NCI-H1048 (cell line): Measurements from ENCODE around the gene CREM.
"Not testable (repeated sequence)": the region's sequence is repeated elsewhere in the genome, so short reads cannot be mapped to it uniquely, and the experiment has no call there.

ENCODE experiments used
- DNase-seq: peaks from one replicate; lab custom pipeline; 2025; lab: John Stamatoyannopoulos, UW

Gene CREM

DNA sequence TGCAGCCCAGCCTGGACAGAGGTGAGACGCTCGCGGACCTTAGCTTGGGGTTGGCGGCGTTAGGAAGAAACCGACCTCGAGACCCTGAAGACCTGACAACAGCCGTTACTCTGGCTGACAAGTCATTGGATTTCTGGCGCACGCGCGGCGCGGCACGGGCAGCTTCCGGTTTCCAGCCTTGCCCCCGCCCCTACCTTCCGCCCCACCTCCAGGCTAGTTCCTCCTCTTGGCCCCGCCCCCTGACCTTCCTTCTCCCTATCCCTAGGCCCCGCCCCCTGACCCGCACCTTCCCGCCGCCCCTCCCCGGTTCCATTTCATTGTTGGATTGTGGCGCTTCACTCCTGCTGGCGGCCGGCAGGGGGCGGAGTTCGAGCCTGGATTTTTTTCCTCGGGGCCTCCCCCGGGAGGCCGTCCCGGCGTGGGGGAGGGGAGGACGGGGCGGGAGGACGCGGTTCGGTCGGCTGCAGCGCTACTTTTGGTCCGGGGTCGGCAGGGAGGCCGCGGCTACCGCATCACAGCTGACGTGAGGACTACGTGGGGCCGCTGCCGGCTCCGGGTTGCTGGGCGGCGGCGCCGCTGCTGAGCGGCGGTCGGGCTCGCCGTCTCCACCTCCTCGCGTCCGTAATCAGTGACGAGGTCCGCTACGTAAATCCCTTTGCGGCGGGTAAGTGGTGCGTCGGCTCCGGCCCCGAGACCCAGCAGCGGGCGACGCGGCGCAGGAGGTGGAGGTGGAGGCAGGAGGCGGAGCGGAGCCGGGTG is at the start of gene CREM:
Gene CREM, plus strand, starts transcription at position 317 of the 759 bp plus-strand sequence. CDS start 10,990 bp downstream, outside the sequence.
- peak; percentile 93 for DNase-seq

DNA sequence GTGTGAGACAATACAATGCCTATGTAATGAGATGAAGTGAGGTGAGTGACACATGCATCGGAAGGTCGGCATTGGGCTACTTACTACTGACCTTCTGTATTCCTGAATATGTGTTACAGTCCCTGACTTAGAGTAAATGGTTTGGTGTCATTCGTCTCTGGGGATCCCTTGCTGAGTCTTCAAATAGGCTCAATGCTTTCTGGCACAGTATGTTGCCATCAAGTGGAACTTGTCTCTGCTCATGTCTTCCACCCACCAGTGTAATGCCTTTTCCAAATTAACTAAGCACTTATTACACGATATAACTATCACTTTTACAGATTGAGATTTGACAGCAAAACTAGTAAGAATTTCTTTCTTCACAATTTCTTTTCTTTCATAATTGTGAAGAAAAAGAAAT is 47.4 kb upstream of the CREM start:
- DNase-seq = no peak

GRCh38 chr10:35079763-35080162 is 46.9 kb upstream of the CREM start:
- DNase-seq = no peak

GRCh38 chr10:35080261-35080660 is 46.4 kb upstream of the CREM start:
- not testable (repeated sequence) for DNase-seq

- DNase-seq = no peak
Observed at GRCh38 chr10:35083242-35083641, 43.4 kb upstream of the CREM start.

GRCh38 chr10:35089611-35090161 is 37.0 kb upstream of the CREM start:
- DNase-seq = no peak

- peak; percentile 83 for DNase-seq
Observed at GRCh38 chr10:35090162-35090954, 36.3 kb upstream of the CREM start, which contains the start of gene CUL2. Gene CUL2, minus strand, starts transcription at chr10:35090341. Its CDS starts 19,024 bp downstream, at chr10:35071317.

DNA sequence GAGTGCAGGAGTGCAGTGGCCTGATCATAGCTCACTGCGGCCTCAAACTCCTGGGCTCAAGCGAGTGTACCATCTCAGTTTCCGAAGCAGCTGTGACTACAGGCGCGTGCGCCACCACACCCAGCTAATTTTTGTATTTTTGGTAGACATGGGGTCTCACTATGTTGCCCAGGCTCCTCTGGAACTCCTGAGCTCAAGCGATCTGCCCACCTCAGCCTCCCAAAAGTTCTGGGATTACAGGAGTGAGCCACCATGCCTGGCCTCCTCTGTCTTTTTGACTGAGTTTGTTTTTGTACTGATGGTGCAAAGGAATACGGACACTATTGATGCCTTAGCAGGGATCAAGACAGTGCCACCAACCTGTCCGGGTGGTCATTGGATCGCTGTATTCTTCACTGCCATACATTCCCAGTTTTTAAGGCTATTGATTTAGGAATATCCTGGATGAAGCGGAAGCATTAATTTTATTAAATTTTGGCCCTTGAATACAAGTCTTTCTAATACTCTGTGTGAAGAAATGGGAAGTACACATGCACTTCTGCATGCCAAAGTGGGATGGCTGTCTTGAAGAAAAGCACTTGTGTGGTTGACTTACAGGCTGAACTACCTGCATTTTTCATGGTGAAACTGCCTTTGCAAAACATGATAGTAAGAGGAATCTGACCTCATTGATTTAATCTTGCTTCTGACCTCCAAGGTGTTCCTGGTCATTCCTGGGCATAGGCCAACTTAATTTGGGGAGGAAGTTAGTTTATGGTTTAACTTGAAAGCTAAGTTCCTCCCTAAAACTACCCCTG is 34.5 kb upstream of the CREM start:
- no peak for DNase-seq

- DNase-seq = no peak
Observed at GRCh38 chr10:35092851-35093250, 33.8 kb upstream of the CREM start.

- DNase-seq = no peak
Observed at GRCh38 chr10:35096312-35096711, 30.3 kb upstream of the CREM start.

DNA sequence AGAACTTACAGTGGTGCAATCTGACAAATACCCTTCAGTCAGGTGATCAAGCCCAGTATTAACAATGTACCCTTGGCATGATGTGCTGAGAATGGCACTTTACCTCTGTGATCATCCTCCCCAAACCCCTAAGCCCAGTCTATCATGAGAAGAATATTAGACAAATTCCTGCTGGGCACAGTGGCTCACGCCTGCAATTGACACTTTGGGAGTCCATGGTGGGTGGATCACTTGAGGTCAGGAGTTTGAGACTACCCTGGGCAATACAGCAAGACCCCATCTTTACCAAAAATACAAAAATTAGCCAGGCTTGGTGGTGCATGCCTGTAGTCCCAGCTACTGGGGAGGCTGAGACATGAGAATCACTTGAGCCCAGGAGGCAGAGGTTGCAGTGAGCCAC is 29.1 kb upstream of the CREM start:
- DNase-seq = no peak

- DNase-seq = no peak
Observed at GRCh38 chr10:35103882-35104281, 22.8 kb upstream of the CREM start.

DNA sequence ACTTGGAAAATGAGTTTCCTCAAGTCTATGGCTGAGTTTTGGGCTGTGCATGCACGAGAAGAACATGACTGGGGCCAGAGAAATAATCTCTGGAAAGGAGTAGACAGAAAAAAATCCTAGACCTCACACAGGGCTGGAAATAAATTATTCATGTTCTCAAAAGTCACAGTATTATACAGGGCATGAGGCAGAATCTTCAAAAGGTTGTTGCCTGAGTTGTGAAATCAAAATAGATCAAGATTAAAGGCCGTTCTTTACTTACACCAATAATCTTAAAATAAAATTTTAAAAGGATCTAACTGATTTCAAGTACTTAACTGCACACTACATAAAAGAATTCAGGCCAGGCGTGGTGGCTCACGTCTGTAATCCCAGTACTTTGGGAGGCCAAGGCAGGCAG is 14.1 kb upstream of the CREM start:
- no peak for DNase-seq

GRCh38 chr10:35119378-35119777 is 7.3 kb upstream of the CREM start:
- no peak for DNase-seq

DNA sequence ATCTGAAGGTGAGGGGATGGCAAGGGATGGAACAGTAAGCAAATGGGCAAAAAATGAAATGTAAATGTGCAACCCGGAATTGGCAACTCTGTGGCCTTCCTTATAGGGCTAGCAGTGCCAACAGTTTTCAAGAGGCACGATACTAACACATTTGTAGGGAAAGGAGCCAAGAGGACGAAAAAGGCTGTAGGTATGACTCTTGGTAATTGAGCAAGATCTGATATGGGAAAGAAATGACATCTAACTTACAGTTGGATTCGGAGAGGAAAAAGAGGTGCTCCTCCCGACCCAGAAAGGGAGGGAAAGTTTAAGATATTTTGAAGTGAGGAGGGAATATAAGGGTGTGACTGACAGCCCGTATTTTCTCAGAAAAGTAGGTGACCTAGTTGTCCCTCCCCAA is 2.1 kb upstream of the CREM start:
- no peak for DNase-seq

DNA sequence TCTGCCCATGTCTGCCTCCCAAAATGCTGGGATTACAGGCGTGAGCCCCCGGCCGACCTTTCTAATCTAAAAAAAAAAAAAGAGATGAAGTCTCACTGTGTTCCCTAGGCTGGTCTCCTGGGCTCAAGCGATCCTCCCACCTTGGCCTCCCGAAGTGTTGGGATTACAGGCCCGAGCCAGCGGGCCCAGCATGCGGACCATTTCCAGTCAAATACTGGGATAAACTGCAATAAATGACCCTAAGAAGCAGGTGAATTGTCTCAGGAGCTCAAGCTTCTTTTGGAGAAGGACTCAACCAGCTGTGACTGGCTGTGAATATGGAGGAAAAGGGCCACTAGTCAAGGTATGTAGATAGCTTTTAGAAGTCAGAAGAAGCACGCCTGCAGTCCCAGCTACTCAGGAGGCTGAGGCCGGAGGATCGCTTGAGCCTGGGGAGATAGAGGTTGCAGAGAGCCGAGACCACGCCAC is 550 bp upstream of the CREM start:
- no peak for DNase-seq

- DNase-seq = no peak
Observed at GRCh38 chr10:35127289-35127891, 744 bp downstream of the CREM start.

DNA sequence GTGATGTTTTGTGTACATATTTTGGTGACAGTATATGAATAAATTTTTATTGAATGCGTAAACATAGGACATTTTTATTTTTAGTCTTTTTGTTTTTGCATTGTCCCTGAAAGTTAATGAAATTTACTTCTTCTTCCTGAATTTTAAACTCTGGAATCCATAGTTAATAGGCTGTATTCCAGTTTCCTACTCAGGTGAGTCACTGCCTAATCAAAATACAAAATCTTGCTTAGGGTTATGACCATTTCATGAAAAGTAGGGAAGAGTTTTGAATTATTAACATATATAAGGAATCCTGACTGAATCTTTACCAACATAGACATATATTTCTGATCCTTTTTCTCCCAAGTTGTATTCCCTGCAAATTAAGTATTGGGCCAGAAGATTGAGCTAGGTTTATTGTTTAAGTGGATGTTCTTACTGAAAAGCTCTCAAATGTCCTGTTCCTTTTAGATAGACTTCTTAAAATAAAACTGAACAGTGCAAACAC is 2.6 kb downstream of the CREM start:
- DNase-seq = no peak

- DNase-seq = no peak
Observed at GRCh38 chr10:35130663-35131062, 4.0 kb downstream of the CREM start.

- DNase-seq = no peak
Observed at GRCh38 chr10:35132727-35133126, 6.1 kb downstream of the CREM start.

DNA sequence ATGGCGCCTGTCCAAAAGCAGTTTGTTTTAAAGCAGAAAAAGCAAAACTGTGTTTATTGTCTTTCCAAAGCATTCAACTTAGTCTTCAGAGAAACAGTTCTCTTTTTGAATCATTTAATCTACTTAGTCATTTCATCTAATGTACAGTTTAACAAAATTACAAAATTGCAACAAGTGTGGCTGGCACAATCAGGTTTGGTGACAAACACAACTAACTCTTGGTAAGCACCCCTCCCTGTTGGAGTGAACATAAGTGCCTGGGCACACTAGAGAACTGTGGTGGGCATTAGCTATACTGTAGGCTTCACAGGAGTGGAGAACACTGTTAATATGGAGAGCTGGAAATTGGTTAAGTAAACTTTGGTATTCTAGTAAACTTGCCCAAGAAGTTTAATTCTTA is 6.9 kb downstream of the CREM start:
- no peak for DNase-seq
